LNCAP (cell line): ENCODE results near the gene OTOS.

Experiments
- CTCF ChIP-seq: fragments of 450-650 bp; IDR thresholded peaks from 2 replicates; pipeline ENCODE4 v1.5.1; 2017; ENCODE audit warnings: mild to moderate bottlenecking

Gene OTOS

GRCh38 chr2:240146627-240147278, 6.3 kb upstream of the OTOS start:
- TF ChIP-seq CTCF = no peak

- TF ChIP-seq CTCF = no peak
These were observed 5.7 kb upstream of the OTOS start for GRCh38 chr2:240146141-240146561.

- no peak for TF ChIP-seq CTCF
These were observed 5.0 kb upstream of the OTOS start for GRCh38 chr2:240145461-240145860.

GRCh38 chr2:240144649-240145261, 4.3 kb upstream of the OTOS start:
- TF ChIP-seq CTCF = no peak

- TF ChIP-seq CTCF = peak; percentile 83
These were observed 3.6 kb upstream of the OTOS start for GRCh38 chr2:240143801-240144648.

GRCh38 chr2:240143276-240143675, 2.8 kb upstream of the OTOS start:
- TF ChIP-seq CTCF = no peak

GRCh38 chr2:240142859-240143258, 2.4 kb upstream of the OTOS start:
- no peak for TF ChIP-seq CTCF
